NCI-H345 (cell line): ENCODE data around the gene BRAF.
"Not testable (repeated sequence)": the region's sequence is repeated elsewhere in the genome, so short reads cannot be mapped to it uniquely, and the experiment has no call there.

Experiments used
- DNase-seq: peaks from one replicate; lab custom pipeline; 2025; lab: John Stamatoyannopoulos, UW

The BRAF gene

GRCh38 chr7:140708764-140709163, 216.0 kb downstream of the BRAF start:
- DNase-seq: not testable (repeated sequence)

- no peak for DNase-seq
These were observed 217.6 kb downstream of the BRAF start for GRCh38 chr7:140707132-140707531.

GRCh38 chr7:140704205-140704604, 220.5 kb downstream of the BRAF start:
- DNase-seq: no peak

GRCh38 chr7:140702774-140703173, 222.0 kb downstream of the BRAF start:
- no peak for DNase-seq

GRCh38 chr7:140698477-140698876, 226.3 kb downstream of the BRAF start:
- DNase-seq: peak; percentile 6

- DNase-seq: no peak
These were observed 227.1 kb downstream of the BRAF start for GRCh38 chr7:140697447-140698143.

GRCh38 chr7:140696680-140697446, 227.9 kb downstream of the BRAF start, which contains the start of gene NDUFB2:
Gene NDUFB2 (plus strand): TSS chr7:140696708. CDS start chr7:140696745, 37 bp downstream.
- peak; percentile 88 for DNase-seq

- DNase-seq: peak; percentile 94
These were observed 228.6 kb downstream of the BRAF start for GRCh38 chr7:140696024-140696679.

GRCh38 chr7:140695381-140695780, 229.3 kb downstream of the BRAF start:
- no peak for DNase-seq

- no peak for DNase-seq
These were observed 230.1 kb downstream of the BRAF start for GRCh38 chr7:140694592-140694991.

- not testable (repeated sequence) for DNase-seq
These were observed 230.9 kb downstream of the BRAF start for GRCh38 chr7:140693849-140694248.

GRCh38 chr7:140691376-140692045, 233.2 kb downstream of the BRAF start:
- DNase-seq: no peak

- DNase-seq: no peak
These were observed 235.3 kb downstream of the BRAF start for GRCh38 chr7:140689199-140690152.

- DNase-seq: no peak
These were observed 236.4 kb downstream of the BRAF start for GRCh38 chr7:140688341-140688740.

- DNase-seq: no peak
These were observed 237.8 kb downstream of the BRAF start for GRCh38 chr7:140686921-140687320.

- no peak for DNase-seq
These were observed 239.2 kb downstream of the BRAF start for GRCh38 chr7:140685407-140686087.

GRCh38 chr7:140684066-140684950, 240.4 kb downstream of the BRAF start:
- no peak for DNase-seq

- DNase-seq: no peak
These were observed 241.1 kb downstream of the BRAF start for GRCh38 chr7:140683657-140684056.

- no peak for DNase-seq
These were observed 243.0 kb downstream of the BRAF start for GRCh38 chr7:140681766-140682165.
